H1 (cell line): ENCODE measurements around the gene EPM2A. TPM values are rescaled to one million over a fixed set of nuclear protein-coding genes. Genes with fewer than 3 reads are reported as not detected.

Experiments used
- CTCF ChIA-PET: fragments of 300-600 bp; sonication (Branson Sonifier 250); formaldehyde crosslinking; loops from one replicate; lab custom pipeline; 2021; ENCODE audit not compliant: partially characterized antibody; lab: Charles Lee
- POLR2A ChIA-PET: fragments of 300-600 bp; sonication (Branson Sonifier 250); formaldehyde crosslinking; loops from one replicate; lab custom pipeline; 2021; ENCODE audit warnings: inconsistent platforms; ENCODE audit not compliant: partially characterized antibody; lab: Charles Lee
- DNase-seq, 2 experiments: peaks; one replicate each; pipeline versions ENCODE4 v3.0.0 to v3.0.0-alpha.2; 2010 to 2022; ENCODE audit warnings: low spot score in 2 of 2, low read depth in 1 of 2, mixed read lengths in 1 of 2
- FAIRE-seq: peaks from 2 replicates; lab custom pipeline; 2011; peaks lifted over from hg19 to GRCh38; lab: Jason Lieb, UNC
- H2AFZ ChIP-seq: 2 replicates; pipeline ENCODE4 v1.8.1; 2012; ENCODE audit warnings: low read length, inconsistent platforms
- H2AK5ac ChIP-seq: 2 replicates; pipeline ENCODE4 v1.6.1; 2013; ENCODE audit warnings: low read depth, low read length
- H2BK120ac ChIP-seq: replicated peaks from 2 replicates; pipeline ENCODE3; 2013; ENCODE audit warnings: low read depth, low read length, inconsistent platforms
- H2BK12ac ChIP-seq: 2 replicates; pipeline ENCODE4 v1.6.1; 2013; ENCODE audit warnings: low read depth, low read length
- H2BK15ac ChIP-seq: 2 replicates; pipeline ENCODE4 v1.6.1; 2013; ENCODE audit warnings: low read length
- H2BK20ac ChIP-seq: 2 replicates; pipeline ENCODE4 v1.6.1; 2013; ENCODE audit warnings: low read length
- H2BK5ac ChIP-seq: 2 replicates; pipeline ENCODE4 v1.6.1; 2013; ENCODE audit warnings: low read depth, low read length
- H3K14ac ChIP-seq: 2 replicates; pipeline ENCODE4 v1.6.1; 2013; ENCODE audit warnings: inconsistent platforms; ENCODE audit not compliant: insufficient read length
- H3K18ac ChIP-seq: 2 replicates; pipeline ENCODE4 v1.6.1; 2013; ENCODE audit warnings: low read length; ENCODE audit errors: extremely low read depth
- H3K23ac ChIP-seq: 2 replicates; pipeline ENCODE4 v1.6.1; 2013; ENCODE audit warnings: inconsistent platforms; ENCODE audit not compliant: insufficient read length
- H3K23me2 ChIP-seq: 2 replicates; pipeline ENCODE4 v1.6.1; 2013; ENCODE audit warnings: low read depth, low read length
- H3K27ac ChIP-seq: 2 replicates; pipeline ENCODE4 v1.6.1; 2011; ENCODE audit warnings: low read depth, low read length, inconsistent platforms
- H3K27me3 ChIP-seq, 4 experiments: replicated peaks in 1 of 4; 1 replicate in 1 of 4; 2 replicates in 3 of 4; pipeline versions ENCODE4 v1.6.1 to v1.8.1; 2011 to 2013; ENCODE audit warnings: low read length in 3 of 4, mild to moderate bottlenecking in 3 of 4, inconsistent platforms in 2 of 4, mixed read lengths in 2 of 4, moderate library complexity in 1 of 4; ENCODE audit not compliant: control insufficient read depth in 3 of 4, insufficient read depth in 3 of 4; ENCODE audit errors: extremely low read depth in 1 of 4
- H3K36me3 ChIP-seq, 4 experiments: 2 replicates each; pipeline versions ENCODE4 v1.6.1 to v1.8.1; 2011 to 2013; ENCODE audit warnings: mild to moderate bottlenecking in 4 of 4, low read length in 3 of 4, moderate library complexity in 2 of 4, control low read depth in 1 of 4, inconsistent platforms in 1 of 4; ENCODE audit not compliant: insufficient read depth in 4 of 4, control insufficient read depth in 2 of 4
- H3K4ac ChIP-seq: replicated peaks from 2 replicates; pipeline ENCODE3; 2013; ENCODE audit warnings: low read length, low read depth, mixed read lengths, inconsistent platforms; ENCODE audit not compliant: insufficient read length
- H3K4me1 ChIP-seq, 4 experiments: replicated peaks in 1 of 4; 1 replicate in 1 of 4; 2 replicates in 3 of 4; pipeline versions ENCODE4 v1.6.1 to v1.8.1; 2011 to 2013; ENCODE audit warnings: low read length in 3 of 4, inconsistent platforms in 2 of 4, mixed read lengths in 1 of 4; ENCODE audit not compliant: insufficient read depth in 4 of 4, control insufficient read depth in 3 of 4
- H3K4me2 ChIP-seq, 2 experiments: 2 replicates each; pipeline versions ENCODE4 v1.6.1 to v1.8.1; 2011 to 2013; ENCODE audit warnings: low read depth in 2 of 2, low read length in 2 of 2, control low read depth in 1 of 2, inconsistent platforms in 1 of 2, mild to moderate bottlenecking in 1 of 2; ENCODE audit not compliant: insufficient read depth in 1 of 2
- H3K4me3 ChIP-seq, 4 experiments: fragments of 200-600, 300-600 bp in 1 of 4; sonication (generic), shearing (Covaris generic), sonication (Bioruptor Twin) in 1 of 4; 2 replicates each; pipeline versions ENCODE4 v1.5.1 to v1.8.1; 2011 to 2016; ENCODE audit warnings: low read length in 4 of 4, low read depth in 3 of 4, control low read depth in 2 of 4, inconsistent platforms in 2 of 4, mild to moderate bottlenecking in 2 of 4, mixed read lengths in 1 of 4, moderate library complexity in 1 of 4; ENCODE audit not compliant: insufficient read depth in 2 of 4; ENCODE audit errors: extremely low read depth in 1 of 4
- H3K56ac ChIP-seq: replicated peaks from 2 replicates; pipeline ENCODE3; 2013; ENCODE audit warnings: low read depth, mild to moderate bottlenecking, mixed read lengths, low read length, inconsistent platforms; ENCODE audit not compliant: insufficient read length
- H3K79me1 ChIP-seq: 2 replicates; pipeline ENCODE4 v1.6.1; 2013; ENCODE audit warnings: low read depth, low read length, control low read depth
- H3K79me2 ChIP-seq, 2 experiments: 2 replicates each; pipeline versions ENCODE4 v1.6.1 to v1.8.1; 2012 to 2013; ENCODE audit warnings: low read length in 2 of 2, mild to moderate bottlenecking in 2 of 2, inconsistent platforms in 1 of 2; ENCODE audit not compliant: insufficient read depth in 2 of 2, control insufficient read depth in 1 of 2
- H3K9ac ChIP-seq, 4 experiments: replicated peaks in 1 of 4; 1 replicate in 1 of 4; 2 replicates in 3 of 4; pipeline versions ENCODE4 v1.6.1 to v1.8.1; 2011 to 2013; ENCODE audit warnings: low read depth in 3 of 4, low read length in 3 of 4, control low read depth in 2 of 4, mild to moderate bottlenecking in 2 of 4, moderate library complexity in 2 of 4, inconsistent platforms in 1 of 4; ENCODE audit errors: extremely low read depth in 1 of 4
- H3K9me3 ChIP-seq, 2 experiments: 2 replicates each; pipeline versions ENCODE4 v1.6.1 to v1.8.1; 2012 to 2013; ENCODE audit warnings: mild to moderate bottlenecking in 2 of 2, moderate library complexity in 2 of 2, control low read depth in 1 of 2, inconsistent platforms in 1 of 2, low read depth in 1 of 2, low read length in 1 of 2, mixed read lengths in 1 of 2; ENCODE audit not compliant: insufficient read depth in 2 of 2
- H4K20me1 ChIP-seq, 2 experiments: replicated peaks in 1 of 2; 2 replicates each; pipeline versions ENCODE3 to v1.8.1; 2011 to 2013; ENCODE audit warnings: inconsistent platforms in 2 of 2, low read length in 2 of 2, mild to moderate bottlenecking in 1 of 2; ENCODE audit not compliant: insufficient read depth in 2 of 2, control insufficient read depth in 1 of 2
- H4K5ac ChIP-seq: 2 replicates; pipeline ENCODE4 v1.6.1; 2013; ENCODE audit warnings: low read length, low read depth, mixed read lengths, inconsistent platforms; ENCODE audit not compliant: insufficient read length
- H4K8ac ChIP-seq: 2 replicates; pipeline ENCODE4 v1.8.0; 2013; ENCODE audit warnings: mild to moderate bottlenecking, moderate library complexity, low read length, inconsistent platforms; ENCODE audit not compliant: insufficient read depth; ENCODE audit errors: extremely low read depth
- H4K91ac ChIP-seq: replicated peaks from 2 replicates; pipeline ENCODE3; 2013; ENCODE audit warnings: low read length, mixed read lengths, inconsistent platforms; ENCODE audit not compliant: insufficient read length
- CEBPB ChIP-seq: IDR thresholded peaks from 2 replicates; pipeline ENCODE4 v1.6.1; 2012; ENCODE audit warnings: low read depth, low read length
- WGBS, 2 experiments: shearing (Covaris generic) in 1 of 2; methylation state at CpG; one replicate each; pipeline versions ENCODE4 v1.1.6 to v1.1.7; 2013 to 2015; ENCODE audit warnings: low lambda C conversion rate in 2 of 2, mixed read lengths in 2 of 2, inconsistent platforms in 1 of 2, low coverage in 1 of 2, missing lambda C conversion rate in 1 of 2; ENCODE audit not compliant: insufficient replicate concordance in 2 of 2, insufficient coverage in 1 of 2, insufficient read length in 1 of 2; ENCODE audit errors: extremely low coverage in 1 of 2, missing lambda C conversion rate in 1 of 2; 5-methylcytosine and 5-hydroxymethylcytosine counted together
- polyA plus RNA-seq, 7 experiments: library from polyadenylated mRNA; depleted of rRNA in 3 of 7; stranded (reverse) in 5 of 7; unstranded in 2 of 7; fragments of >200 nt in 5 of 7; fragments of 200-250 nt in 2 of 7; gene quantifications; 1 replicate in 5 of 7; 2 replicates in 1 of 7; 4 replicates in 1 of 7; pipeline versions ENCODE4 v1.2.1 to v1.2.3, GENCODE V29; 2011 to 2013; ENCODE audit warnings: missing spikeins in 2 of 7, mixed read lengths in 2 of 7
- total RNA-seq: library from RNA; stranded (reverse); fragmentation: NEBNext Ultra II Directional; extraction: Animal tissue kit (Norgen Biotek cat#: 25700); gene quantifications from 2 replicates; pipeline ENCODE4 v1.2.1, GENCODE V29; 2021

Gene EPM2A
- total and polyA plus RNA-seq, 2 of the 8 experiments (the other 6 are each of a cell fraction or from before 2014, with no cell fraction given): 2.3 to 6.2 TPM

DNA sequence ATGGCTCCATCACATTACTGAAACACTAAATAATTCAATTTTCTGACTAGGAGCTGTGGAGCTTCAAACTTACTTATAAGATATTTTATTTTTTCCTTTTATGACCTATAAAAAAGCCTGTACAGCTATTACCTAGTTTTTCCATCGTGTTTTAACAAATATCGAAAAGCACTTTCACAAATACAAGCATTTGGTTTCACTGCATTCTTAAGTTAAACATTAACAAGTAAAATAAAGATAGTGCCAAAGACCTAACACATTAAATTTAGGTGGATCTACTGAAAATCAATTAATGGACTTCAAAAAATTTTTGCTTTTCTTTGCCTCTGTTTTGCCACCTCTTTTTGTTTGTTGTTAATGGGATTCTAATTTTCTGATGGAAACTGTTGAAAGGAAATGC is 83.3 kb downstream of the EPM2A start:
- H4K5ac ChIP-seq: no peak overlapping the region
- no peaks in the 10 kb centered on the region for H3K4me1 ChIP-seq
- no peak for FAIRE-seq

More for the DNA sequence above, 83.3 kb downstream of the EPM2A start:
- Histone ChIP-seq H2BK120ac (no peak overlapping the region), H4K8ac (no peak overlapping the region), H2BK5ac (no peak overlapping the region), H3K36me3 (no peaks in the 10 kb centered on the region), H3K23ac (no peak overlapping the region), H3K9me3 (no peaks in the 10 kb centered on the region), H4K20me1 (no peaks in the 10 kb centered on the region), H3K27me3 (no peaks in the 10 kb centered on the region), H4K91ac (no peak overlapping the region), H3K56ac (no peak overlapping the region), H3K9ac (no peak overlapping the region), H2AK5ac (no peak overlapping the region), H3K23me2 (peaks cover 1% of the 10 kb centered on the region; the same call in 1 of the 2 replicates), H3K4me2 (no peak overlapping the region), H2BK15ac (no peak overlapping the region), H3K14ac (no peak overlapping the region), H3K27ac (no peak overlapping the region), H2BK12ac (no peak overlapping the region), H3K4me3 (no peak overlapping the region), H2BK20ac (no peak overlapping the region), H3K79me2 (no peaks in the 10 kb centered on the region), H3K18ac (no peak overlapping the region), H3K4ac (no peak overlapping the region), H3K79me1 (no peaks in the 10 kb centered on the region), H2AFZ (no peak overlapping the region)
- DNase-seq: no peak
- POLR2A ChIA-PET: no interaction called here
- 61% methylated on average over 2 of the region's 2 CpGs; no CpG with 5 or more reads in 1 of the 2 experiments for WGBS, 2 experiments
- no peak for TF ChIP-seq CEBPB
- CTCF ChIA-PET: interaction anchor here (0.7 kb wide), 1 partner anchor 14 kb away, joined by 3 read pairs; no protein-coding TSS in a partner anchor
